COLO668 (cell line): Measurements from ENCODE around the gene TEX19.

Experiments
- DNase-seq: peaks from one replicate; lab custom pipeline; 2025; ENCODE audit not compliant: unreplicated experiment; lab: John Stamatoyannopoulos, UW

Gene TEX19

DNA sequence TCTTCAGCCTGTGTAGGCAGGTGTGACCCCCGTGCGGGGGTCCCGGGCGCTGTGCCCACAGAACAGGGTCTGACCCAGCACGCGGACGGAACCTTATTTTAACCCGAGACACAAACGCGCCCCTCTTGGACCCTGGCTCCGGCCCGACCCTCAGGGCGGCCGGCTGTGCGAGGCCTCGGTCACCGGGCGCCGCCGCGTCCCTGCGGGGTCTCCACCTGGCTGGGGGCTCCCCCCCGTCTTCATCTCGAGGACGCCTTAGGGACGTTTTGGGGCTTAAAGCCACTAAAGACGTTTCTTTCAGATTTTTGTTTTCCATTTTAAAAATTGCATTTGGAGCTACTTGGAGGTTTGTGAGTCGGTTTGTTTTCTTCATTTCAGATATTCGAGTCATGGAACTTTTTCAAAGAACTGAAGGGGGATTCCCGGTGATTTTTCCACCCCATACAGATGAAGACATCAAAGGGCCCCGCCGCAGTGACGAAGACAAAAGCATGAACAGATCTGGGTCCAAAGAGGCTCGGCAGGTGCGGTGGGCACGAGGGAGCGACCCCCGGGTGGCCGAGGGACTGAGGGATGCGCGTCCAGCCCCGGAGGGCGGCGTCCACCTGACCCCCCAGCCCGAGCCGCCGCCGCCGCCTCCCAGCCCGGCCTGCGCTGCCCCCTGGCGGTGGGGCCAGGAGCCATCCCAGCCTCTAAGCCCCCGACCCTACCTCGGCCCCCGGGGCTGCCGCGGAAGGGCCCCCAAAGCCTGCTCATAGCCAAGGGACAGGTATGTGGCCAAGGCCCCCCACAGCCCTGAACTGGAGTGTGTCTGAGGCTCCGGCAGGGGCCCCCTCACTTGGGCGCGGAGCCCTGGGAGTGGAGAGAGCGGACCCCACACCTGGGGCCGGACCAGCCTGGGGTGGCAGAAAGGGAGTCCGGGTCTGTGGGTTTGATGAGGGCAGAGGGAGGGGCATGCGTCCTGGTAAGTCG is 37.8 kb upstream of the TEX19 start:
- peak; percentile 21 for DNase-seq

DNA sequence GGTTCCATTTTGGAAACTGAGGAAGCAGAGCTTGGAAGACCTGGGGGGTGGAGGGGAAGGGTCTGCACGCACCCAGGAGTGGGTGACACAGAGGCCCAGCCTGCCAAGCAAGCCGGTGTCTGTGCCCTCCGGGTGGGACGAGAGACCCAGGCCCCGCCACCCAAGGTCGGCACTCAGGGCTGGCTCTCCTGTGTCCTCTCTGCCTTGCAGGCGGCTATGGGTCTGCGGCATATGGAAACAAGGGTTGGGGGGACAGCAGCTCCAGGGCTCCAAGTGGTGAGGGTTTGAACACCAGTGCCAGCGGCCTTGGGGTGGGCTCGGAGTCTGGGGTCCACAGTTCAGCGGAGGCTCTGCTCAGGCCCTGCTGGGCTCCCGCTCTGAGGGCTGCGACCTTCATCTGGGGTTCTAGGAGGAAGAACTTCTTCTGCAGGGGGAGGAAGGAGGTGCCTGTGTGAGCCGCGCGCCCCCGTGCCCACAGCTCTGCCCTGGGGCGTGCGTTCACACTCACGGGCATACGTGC is 37.0 kb upstream of the TEX19 start:
- no peak for DNase-seq

DNA sequence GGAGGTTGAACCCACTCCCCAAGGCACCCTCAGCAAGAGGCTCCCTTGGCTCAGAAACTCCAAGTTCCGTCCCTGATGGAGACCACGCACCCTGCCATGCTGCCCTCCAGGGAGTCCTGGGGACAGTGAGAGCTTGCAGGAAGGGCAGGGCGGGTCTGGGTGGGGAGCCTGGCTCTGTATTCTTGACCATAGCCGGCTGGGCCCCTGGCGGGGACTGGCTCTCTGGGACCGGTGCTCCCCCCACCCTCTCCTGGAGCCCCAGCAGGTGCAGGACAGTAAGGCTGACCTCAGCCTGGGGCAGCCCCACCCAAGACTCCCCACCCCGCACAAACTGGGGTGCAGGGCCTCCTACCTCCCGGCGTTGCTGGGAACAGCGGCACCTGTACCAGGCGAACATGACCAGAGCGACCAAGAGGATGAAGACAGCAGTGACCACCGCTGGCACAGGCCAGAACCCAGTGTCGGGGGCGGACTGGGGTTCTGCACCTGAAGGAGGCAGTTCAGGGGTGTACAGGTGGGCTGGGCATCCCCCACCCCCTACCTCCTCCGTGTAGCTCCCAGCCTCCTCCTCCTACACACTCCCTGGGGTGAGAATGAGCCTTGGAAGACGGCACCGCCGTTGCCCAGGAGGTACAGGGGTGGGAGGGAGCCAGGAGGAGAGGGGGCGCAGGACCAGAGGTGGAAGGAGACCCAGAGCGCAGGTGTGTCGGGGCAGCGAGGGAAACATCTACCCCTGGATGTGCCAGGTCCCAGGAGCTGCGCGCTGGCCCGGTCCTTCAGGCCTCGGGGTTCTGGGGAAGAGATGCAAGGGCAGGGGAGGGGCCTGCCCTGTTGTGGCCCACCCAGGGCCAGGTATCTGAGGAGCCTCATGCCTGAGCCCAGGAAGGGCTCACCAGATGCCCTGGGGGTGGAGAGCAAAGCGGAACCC is 36.3 kb upstream of the TEX19 start:
- DNase-seq = no peak

DNA sequence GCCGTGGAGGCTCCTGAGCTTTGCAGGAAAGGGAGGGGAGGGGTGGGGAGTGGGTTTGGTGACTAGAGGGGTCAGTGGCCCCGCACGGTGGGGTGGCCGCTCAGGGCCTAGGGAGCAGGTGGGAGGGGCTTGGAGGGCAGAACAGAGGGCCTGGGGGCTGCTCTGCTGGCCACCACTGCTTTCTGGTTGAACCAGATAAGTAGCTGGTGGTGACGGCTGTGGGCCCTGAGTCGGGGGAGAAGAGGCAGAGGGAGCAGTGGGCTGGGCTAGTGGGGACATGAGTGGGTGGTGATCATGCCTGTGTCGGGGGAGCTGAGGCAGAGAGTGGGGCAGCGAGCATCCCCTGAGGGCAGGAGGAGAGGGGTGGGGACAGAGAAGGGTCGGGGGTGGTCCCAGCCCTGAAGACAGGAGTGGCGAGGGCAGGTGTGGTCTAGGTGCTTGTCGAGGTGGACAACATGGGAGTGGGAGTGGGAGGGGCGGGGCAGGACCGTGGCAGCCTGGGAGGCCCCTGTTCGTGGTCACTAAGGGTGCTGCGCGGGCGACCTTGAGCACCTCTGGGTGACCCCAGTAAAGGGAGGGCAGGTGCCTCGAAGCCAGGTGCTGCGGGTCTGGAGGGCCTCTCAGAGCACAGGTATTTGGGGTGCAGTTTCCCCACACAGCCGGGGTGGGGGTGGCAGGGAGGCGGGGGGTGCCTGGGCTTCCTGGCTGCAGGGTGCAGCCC is 35.4 kb upstream of the TEX19 start:
- no peak for DNase-seq

DNA sequence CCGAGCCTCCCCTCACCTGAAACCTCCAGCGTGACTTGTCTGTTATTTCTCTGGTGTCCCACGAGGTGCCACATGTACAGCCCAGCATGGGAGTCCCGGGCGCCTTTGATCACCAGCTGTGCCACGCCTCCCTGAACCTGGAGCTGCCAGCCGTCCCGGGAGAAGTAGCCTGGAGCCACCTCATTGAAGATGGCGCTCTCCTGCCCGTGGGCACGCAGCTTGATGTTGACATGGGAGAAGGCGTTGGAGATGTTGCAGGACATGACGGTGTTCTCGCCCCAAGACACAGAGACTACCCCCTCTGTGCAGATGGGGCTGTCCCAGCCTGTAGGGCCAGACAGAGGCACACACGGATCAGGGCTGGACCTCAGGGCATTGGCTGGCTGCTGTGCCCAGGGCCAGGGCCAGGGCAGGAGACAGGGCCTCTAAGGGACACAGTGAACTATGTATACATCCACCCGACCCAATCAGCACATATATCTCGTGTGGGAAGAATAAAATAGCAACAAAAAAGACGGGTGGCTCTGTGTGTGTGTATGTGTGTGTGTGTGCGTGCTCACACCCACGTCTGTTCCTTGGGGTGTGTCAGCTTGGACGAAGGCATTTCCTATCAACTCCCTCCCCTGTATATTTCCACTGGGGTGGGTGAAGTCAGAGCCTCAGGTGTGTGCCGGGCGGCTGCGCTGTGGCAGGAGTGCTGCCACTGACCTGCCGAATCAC is 34.3 kb upstream of the TEX19 start:
- peak; percentile 2 for DNase-seq

DNA sequence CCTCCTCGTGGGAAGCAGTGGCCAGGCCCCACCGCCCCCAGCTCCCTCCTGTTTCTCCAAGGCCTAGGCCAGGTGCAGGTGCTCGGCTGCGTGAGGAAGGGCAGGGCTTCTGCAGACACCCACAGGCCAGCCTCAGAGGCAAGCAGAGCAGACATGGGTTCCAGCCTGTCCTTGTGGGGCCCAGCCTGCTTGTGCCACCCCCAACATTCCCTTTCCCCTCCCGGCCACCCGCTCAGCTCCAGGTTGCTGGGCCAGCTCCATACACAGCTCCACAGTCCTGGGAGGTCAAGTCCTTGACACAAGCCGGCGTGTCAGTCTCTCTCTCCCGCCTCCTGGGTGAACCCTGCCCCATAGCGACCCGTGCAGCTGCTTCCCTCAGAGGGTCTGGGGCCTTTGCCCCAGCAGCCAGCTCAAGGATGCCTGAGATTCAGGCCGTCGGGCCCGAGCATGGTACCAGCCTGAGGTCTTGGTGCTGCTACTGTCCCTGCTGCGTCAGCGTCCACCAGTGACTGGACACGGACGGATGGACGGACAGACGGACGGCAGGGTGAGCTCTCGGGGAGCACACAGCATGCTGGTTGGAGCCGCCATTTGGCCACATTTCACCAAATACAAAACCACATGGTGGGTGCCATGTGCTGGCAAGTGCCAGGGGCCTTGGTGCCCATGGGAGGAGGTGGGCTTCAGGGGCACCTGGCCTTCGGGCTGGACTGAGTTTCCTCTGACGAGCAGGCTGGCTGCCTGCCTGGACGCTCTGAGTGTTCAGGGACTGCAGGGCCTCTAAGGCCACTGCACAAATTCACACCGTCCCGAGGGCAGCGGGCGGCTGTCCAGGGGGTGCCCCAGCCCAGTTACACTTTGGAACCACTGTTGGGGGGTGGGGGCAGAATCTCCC is 33.5 kb upstream of the TEX19 start:
- DNase-seq = no peak

DNA sequence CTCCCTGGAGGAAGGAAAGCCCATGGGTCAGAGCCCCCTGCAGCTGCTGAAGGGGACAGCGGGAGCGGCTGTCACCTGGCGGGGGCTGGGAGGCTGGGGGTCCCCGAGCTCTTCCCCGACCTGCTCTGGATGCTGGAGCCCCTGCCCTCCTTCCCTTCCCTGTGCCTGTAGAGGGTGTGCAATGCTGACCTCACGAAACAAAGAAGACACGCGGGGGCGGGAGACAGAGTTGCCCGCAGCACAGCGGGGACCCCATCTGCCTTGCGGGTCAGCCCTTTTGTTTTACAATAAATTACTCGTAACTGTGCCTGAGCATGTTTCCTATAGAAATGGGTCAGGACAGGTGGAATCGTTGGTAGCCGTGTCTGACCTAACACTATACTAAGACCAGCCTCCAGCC is 31.8 kb upstream of the TEX19 start:
- DNase-seq = no peak

DNA sequence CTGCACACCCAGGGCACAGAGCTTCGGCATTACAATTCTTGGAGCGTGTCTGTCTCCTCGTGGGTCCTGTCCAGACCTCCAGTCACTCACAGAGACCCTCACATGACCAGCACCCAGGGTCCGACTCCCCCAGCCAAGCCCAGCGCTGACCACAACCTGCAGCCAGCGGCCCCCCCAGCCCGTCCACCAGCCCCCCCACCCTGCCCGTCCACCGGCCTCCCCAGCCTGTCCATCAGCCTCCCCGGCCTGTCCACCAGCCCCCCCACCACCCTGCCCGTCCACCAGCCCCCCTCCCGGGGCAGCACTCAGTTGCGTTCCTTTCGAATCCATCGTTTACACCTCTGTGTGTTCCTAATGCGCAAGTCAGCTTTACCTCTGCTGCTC is 31.3 kb upstream of the TEX19 start:
- no peak for DNase-seq

DNA sequence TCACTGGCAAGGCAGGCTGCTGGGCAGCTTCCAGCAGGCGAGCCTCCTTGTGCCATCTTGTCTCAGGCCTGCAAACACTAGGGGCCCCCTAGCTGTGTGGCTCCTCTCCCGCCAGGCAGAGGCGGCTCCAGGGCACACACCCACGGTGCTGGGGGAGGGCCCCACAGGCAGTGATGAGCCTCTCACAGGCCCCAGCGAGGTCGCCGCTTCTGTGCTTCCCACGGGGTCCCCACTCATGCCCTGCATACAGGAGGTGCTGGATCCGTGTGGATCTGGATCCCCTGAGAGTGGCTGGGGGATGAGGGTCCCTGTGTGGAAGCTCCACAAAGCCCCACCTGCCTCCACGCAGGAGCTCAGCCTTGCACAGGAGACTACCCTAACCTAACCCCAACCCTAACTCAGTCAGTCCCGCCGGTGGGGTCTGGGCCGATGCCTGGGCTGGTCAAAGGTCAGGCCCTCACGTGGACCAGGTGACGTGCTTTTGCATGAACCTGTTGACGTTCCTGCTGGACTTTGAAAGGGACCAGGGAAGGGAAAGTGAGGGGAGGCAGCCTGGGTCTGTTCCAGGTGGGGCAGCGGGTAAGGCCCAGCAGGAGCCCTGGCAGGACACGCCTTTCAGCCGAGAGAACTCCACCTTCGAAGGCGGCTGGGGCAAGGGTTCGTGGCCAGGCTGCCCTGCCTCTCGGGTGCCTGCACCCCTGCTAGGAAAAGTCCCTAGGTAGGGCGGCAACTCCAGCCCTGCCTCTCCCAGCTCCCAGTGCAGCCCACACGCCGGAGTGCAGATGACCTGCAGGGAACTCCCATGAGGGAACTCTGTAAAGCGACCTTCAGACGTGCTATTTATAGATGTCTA is 30.7 kb upstream of the TEX19 start:
- peak; percentile 42 for DNase-seq

DNA sequence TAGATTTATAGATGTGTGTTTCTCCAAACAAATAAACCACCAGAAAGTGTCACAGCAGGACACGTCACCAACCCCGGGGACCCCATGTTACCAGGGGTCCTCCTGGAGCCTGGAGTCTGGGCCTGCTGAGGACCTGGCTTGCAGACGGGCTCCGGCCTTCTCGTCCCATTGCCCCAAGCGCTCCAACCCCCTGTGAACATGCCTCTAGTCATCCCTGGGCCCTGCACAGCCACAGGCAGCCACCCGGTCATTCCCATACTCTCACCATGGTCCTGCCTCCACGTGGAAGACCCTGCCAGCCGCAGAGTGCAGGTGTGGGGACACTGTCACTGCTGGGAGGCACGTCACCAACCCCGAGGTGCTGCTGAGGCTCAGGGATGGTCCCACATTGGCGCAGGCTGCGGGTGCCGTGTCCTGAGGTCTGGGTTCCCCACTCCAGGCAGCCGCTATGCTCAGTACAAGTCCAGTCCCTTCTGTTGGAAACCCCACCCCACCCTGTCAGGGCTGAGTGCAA is 30.0 kb upstream of the TEX19 start:
- DNase-seq = peak; percentile 42

DNA sequence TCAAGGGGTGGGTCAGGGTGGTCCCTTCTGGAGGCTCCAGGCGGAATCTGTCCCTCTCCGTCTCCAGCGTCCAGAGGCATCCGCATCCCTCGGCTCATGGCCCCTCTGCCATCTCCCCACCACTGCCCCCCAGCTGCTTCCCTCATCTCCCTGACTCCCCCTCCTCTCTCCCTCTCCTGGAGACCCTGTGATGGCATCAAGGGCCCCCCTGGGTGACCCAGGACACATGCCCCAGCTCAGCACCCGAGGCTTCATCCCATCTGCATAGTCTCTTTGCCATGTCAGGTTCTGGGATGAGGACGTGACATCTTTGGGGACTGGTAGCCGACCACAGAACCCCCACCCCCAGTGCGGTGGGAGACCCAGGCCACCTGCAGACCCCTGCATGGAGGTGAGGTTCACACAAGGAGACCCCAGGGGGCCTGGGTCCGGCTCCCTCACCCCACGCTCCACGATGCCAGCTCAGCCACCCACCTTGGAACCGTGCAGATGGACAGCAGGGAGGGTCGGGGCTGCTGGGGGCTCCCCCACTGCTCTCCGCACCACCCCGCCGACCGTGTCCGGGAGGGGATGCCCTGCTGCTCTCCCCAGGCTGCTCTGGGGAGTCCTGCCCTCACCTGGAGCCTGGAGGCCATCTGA is 29.2 kb upstream of the TEX19 start:
- DNase-seq = no peak

DNA sequence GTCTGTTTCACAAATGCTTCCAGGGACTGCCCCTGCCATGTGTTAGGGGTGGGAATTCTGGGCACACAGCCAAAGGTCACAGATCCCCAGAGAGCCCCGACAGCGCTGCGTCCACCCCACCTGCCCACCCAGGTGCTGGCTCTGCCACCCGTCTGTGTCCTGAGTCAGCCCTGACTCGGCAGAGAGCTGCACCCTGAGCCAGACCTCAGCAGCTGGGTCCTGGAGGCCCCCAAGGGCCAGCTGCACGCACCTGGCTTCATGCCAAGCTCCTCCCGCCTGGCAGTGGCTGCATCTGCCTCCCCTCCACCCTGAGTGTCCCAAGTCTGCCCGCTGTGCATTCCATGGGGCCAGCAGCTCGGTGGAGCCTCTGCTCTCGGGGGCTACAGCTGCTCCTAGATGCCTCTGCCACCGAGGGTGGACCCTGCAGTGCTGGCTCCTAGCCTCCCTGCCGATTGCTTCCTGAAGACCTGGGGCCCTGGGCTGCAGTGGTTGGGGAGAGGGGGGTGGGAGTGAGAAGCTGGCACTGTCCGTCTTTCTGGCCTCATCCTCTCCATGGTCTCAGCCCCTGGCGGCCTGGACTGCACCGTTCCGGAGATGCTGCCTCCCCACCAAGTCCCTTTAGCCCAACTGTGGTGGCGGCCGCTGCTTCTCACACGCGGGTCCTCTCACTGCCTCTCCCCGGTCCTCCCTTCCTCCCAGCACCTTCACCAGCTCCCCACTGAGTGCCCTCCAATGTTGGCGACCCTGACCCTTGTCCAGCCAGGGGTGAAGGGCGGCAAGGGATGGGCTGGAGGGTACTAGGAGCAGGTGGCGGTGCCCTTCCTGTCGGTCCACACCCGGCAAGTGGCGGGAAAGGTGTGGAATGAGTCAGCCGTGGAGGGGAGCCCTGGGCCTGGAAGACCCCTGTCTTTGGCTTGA is 28.5 kb upstream of the TEX19 start:
- DNase-seq = peak; percentile 94

DNA sequence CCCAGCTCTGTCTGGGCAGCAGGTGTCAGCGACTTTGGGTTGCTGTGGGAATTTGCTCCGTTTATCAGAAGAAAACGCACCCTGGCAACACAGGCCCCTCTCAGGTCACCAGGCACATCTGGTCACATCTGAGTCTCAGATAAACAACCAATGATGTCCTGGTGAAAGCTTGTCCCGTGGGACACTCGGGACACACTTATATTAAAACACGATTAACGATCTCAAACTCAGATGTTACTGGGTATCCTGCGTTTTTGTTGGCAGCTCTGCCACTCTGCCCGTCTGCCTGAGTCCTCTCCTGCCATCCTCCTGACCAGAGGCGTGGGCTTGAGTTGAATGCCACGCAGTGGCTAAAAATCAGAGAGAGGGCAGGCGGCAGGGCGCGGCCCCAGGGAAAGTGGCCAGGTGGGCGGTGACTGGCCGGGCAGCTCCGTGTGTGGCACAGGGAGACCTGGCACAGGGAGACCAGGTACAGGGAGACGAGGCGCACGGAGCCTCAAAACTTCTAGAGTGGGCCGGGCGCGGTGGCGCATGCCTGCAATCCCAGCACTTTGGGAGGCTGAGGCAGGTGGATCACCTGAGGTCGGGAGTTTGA is 27.6 kb upstream of the TEX19 start:
- peak; percentile 12 for DNase-seq

DNA sequence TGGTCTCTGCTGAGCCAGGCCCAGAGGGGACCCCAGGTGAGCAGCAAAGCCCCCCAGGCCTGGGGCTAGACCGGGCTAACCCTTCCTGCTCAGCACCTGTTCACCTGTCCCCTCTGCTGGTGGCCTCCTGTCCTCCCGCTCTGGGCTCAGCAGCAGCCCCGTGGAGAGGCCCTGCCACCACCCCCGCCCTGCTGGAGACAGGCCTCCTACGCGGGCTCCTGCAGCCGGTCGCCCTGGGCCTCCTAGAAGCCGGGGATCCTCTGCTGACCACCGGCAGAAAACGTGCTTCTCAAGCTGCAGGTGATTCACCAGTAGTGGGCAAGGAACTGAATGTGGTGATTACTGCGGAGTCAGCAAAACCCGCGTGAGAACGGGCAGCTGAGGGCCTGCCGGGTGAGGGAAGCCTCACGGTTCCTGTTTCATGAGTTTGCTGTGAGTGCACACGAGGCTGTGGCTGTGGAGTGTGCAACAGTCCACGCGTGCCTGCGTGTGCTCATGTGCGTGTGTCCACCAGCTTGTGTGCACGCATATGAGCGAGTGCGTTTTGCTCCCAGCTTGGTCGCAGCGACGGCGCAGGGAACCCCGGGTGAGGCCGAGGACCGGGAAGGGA is 26.3 kb upstream of the TEX19 start:
- peak; percentile 55 for DNase-seq

DNA sequence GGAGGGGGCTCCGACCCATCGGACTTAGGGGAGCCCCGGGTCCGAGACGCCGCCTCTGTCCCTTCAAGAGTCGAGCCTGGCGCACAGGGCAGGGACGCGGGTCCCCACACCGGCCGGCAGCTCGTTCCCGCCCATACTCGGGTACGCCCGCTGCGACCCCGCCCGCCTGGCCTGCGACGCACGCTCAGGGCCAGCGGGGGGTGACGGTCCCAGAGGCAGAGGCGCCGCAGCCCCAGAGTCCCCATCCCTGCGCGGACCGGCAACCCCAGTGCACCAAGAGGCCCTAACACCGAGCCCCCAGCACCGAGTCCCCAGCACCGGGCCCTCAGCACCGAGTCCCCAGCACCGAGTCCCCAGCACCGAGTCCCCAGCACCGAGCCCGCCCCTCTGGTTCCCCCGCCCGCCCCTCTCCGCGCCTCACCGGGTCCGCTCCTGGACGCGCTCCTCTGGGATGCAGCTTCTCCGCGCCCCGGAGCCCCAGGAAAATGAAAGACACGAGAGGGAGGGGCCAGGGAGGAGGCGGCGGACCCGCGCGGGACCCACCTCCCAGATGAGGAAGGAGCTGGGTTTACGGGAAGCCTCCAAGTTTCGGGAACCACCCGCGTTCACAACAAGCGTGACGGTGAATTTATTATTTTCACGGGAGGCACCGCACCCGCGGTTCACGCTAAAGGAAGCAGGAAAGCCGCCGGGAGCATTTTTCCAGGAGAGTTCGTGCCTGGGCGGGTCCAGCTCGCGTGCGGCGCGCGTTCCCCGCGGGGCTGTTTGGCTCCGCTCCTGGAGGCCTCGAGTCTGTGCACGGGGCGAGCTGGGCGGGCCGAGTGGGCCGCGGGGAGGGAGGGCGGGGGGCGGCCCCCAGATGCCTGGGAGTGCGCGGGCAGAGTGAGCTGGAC is 25.5 kb upstream of the TEX19 start, which contains the start of gene SECTM1:
SECTM1 (minus strand) TSS at position 488 of the 893 bp plus-strand sequence. CDS start 6,526 bp downstream, outside the sequence.
- peak; percentile 35 for DNase-seq
